WI38 (cell line): ENCODE data around the gene C2CD5.

Source experiments
- H3K4me3 ChIP-seq: 2 replicates; pipeline ENCODE4 v1.5.1; 2011; ENCODE audit warnings: low read depth, mild to moderate bottlenecking, control low read depth, low read length
- TF ChIP-seq, protein P1 (sequence below): IDR thresholded peaks from 2 replicates; pipeline ENCODE4 v1.5.1; 2012; ENCODE audit warnings: low read depth, mild to moderate bottlenecking, control low read depth, low read length

Gene C2CD5, protein sequence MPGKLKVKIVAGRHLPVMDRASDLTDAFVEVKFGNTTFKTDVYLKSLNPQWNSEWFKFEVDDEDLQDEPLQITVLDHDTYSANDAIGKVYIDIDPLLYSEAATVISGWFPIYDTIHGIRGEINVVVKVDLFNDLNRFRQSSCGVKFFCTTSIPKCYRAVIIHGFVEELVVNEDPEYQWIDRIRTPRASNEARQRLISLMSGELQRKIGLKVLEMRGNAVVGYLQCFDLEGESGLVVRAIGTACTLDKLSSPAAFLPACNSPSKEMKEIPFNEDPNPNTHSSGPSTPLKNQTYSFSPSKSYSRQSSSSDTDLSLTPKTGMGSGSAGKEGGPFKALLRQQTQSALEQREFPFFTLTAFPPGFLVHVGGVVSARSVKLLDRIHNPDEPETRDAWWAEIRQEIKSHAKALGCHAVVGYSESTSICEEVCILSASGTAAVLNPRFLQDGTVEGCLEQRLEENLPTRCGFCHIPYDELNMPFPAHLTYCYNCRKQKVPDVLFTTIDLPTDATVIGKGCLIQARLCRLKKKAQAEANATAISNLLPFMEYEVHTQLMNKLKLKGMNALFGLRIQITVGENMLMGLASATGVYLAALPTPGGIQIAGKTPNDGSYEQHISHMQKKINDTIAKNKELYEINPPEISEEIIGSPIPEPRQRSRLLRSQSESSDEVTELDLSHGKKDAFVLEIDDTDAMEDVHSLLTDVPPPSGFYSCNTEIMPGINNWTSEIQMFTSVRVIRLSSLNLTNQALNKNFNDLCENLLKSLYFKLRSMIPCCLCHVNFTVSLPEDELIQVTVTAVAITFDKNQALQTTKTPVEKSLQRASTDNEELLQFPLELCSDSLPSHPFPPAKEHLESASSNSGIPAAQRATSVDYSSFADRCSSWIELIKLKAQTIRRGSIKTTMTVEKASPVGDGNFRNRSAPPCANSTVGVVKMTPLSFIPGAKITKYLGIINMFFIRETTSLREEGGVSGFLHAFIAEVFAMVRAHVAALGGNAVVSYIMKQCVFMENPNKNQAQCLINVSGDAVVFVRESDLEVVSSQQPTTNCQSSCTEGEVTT

DNA sequence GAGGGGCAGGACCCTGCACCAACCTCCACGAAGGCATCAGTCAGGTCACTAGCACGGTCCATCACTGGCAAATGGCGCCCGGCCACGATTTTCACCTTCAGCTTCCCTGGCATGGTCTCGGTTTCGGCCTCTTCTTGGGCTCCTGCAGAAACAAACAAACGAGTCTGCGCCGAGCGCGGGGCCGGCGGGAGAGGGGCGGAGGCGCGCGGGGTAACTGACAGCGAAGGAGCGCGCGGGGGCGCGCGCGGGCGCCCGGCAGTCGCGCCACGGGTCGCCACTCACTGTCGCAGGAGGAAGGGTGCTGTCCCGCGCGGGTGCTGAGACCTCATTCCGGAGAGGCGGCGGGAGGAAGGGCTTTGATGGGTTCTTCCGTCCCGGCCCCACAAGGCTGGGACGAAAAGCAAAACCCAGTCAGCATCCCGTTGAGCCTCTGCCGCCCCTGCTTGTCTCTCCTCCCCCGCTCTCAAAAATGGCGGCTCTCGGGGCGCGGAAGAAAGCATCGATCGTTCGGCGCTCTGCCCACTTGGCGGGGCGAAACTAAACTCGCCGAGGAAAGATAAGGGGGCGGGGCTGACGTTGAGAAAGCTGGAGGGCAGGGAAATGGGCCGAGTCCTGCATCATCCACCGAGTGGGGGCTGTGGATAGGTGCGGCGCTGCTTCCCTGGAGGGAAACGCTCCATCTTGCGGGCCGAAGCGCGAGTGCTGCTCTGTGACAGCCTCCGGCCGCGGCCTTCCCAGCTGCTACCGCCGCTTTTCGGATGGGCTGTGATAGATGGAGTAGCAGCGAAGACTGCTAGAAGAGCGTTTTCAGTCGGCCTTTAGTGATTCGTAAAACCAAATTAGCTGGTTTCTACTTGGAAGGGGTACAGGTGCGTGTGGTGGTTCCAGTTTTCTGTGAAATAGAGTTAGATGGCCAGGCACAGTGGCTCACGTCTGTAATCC lies at the start of gene C2CD5:
Gene C2CD5, minus strand, starts transcription at position 505 of the 942 bp plus-strand sequence. Its CDS starts 392 bp downstream, at position 113.
- H3K4me3 ChIP-seq: peak within 1 kb of the TSS; percentile 89
- TF ChIP-seq, protein P1, sequence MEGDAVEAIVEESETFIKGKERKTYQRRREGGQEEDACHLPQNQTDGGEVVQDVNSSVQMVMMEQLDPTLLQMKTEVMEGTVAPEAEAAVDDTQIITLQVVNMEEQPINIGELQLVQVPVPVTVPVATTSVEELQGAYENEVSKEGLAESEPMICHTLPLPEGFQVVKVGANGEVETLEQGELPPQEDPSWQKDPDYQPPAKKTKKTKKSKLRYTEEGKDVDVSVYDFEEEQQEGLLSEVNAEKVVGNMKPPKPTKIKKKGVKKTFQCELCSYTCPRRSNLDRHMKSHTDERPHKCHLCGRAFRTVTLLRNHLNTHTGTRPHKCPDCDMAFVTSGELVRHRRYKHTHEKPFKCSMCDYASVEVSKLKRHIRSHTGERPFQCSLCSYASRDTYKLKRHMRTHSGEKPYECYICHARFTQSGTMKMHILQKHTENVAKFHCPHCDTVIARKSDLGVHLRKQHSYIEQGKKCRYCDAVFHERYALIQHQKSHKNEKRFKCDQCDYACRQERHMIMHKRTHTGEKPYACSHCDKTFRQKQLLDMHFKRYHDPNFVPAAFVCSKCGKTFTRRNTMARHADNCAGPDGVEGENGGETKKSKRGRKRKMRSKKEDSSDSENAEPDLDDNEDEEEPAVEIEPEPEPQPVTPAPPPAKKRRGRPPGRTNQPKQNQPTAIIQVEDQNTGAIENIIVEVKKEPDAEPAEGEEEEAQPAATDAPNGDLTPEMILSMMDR: 0 out of 2 replicates have a peak, but pooled peaks have one; percentile 5

DNA sequence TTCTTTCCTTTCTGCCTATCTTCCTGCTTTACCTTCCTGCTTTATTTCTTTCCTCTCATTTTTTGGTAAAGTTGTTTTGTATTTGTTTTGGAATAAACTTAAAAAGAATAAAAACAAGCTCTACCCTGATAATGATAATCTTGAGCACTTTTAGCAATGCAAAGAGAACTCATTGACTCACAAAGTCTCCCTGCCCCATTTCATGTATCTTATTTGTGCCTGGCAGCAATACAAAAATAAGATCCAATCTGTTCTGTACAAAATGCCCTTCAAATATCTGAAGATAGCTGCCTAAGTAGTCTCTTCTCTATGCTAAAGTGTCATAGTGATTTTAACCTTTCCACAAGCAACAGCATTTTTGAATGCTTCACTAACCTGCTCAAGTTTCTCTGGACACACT lies 49.5 kb upstream of the C2CD5 start:
- TF ChIP-seq, protein P1: no peak
- no peak overlapping the region for H3K4me3 ChIP-seq

DNA sequence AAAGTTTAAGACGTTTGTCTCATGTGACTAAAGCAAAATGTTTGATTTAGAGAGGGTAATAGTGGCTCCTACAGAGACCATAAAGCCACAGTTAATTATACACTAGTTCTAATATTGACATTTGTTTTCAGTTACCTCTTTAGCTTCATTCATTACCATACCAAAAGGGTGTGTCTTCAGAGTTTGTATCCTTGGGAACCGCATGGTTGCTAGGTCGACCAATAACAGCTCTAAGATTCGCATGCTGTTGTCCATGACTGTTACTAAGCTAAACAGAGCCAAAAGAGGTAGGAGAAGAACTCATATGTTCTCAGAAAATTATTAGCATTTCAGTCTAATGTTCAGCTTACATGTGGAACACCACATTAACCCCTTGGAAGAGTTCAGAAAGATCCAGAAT lies 44.5 kb upstream of the C2CD5 start:
- TF ChIP-seq, protein P1: no peak

DNA sequence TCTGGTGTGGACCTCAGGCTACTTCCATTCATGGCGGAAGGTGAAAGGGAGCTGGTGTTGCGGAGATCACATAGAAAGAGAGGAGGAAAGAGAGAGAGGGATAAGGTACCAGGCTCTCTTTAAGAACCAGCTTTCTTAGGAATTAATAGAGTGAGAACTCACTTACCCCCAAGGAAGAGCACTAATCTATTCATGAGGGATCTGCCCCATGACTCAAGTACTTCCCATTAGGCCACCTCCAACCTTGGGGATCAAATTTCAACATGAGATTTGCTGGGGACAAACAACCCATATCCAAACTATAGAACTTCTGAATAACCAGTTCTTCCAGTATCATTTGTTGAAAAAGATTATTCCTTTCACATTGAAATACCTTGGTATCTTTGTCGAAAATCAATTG lies 34.0 kb upstream of the C2CD5 start:
- H3K4me3 ChIP-seq: no peak overlapping the region
- TF ChIP-seq, protein P1: no peak

More for the DNA sequence above, 44.5 kb upstream of the C2CD5 start:
- no peak overlapping the region for H3K4me3 ChIP-seq

DNA sequence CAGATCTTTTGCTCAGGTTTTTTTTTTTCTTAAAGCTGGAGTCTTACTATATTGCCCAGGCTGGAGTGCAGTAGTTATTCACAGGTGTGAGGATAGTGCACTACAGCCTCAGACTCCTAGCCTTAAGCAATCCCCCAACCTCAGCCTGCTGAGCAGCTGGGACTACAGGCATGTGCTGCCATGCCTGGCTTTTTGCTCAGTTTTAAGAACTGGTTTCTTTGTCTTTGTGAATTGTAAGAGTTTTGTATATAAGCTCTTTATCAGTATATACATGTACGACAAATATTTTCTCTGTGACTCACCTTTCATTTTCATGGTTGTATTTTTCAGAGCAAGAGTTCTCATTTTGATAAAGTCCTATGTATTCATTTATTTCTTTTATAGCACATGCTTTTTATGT lies 33.3 kb upstream of the C2CD5 start:
- TF ChIP-seq, protein P1: no peak
- H3K4me3 ChIP-seq: no peak overlapping the region

DNA sequence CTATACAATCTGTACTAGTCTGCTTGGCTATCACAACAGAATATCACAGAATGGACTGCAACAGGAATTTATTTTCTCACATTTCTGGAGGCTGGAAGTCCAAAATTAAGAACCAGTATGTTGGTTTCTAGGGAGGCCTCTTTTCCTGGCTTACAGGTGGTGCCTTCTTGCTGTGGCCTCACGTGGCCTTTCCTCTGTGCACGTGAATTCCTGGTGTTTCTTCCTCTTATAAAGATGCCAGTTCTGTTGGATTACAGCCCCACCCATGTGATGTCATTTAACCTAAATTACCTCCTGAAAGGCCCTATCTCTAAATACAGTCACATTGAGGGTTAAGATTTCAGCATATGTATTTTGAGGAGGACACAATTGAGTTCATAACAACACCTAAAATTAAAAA lies 32.1 kb upstream of the C2CD5 start:
- no peak overlapping the region for H3K4me3 ChIP-seq
- TF ChIP-seq, protein P1: no peak
